WERI-Rb-1 (cell line): ENCODE data around the gene ANKRD13C.

Source experiments
- DNase-seq: peaks from one replicate; pipeline ENCODE4 v3.0.0-alpha.2; 2020
- H3K27ac ChIP-seq: fragments of 250-450 bp; sonication (Bioruptor Pico); 2 replicates; pipeline ENCODE4 v1.5.1; 2020; ENCODE audit warnings: mild to moderate bottlenecking, moderate library complexity
- H3K27me3 ChIP-seq: fragments of 250-450 bp; sonication (Bioruptor Pico); 2 replicates; pipeline ENCODE4 v1.5.1; 2021; ENCODE audit warnings: mild to moderate bottlenecking, low read depth, moderate library complexity; ENCODE audit not compliant: insufficient read depth, severe bottlenecking
- H3K36me3 ChIP-seq: fragments of 250-450 bp; sonication (Bioruptor Pico); 2 replicates; pipeline ENCODE4 v1.5.1; 2020; ENCODE audit warnings: mild to moderate bottlenecking, moderate library complexity
- H3K4me3 ChIP-seq: 2 replicates; pipeline ENCODE4 v1.5.1; 2011; ENCODE audit warnings: low read depth, mild to moderate bottlenecking, control low read depth, low read length
- H3K9me3 ChIP-seq: fragments of 250-450 bp; sonication (Bioruptor Pico); 2 replicates; pipeline ENCODE4 v1.5.1; 2021; ENCODE audit warnings: mild to moderate bottlenecking, moderate library complexity; ENCODE audit not compliant: severe bottlenecking
- TF ChIP-seq, protein P1 (sequence below): IDR thresholded peaks from 2 replicates; pipeline ENCODE4 v1.5.1; 2011; ENCODE audit warnings: low read depth, mild to moderate bottlenecking, control low read depth, inconsistent platforms, low read length

The ANKRD13C gene

DNA sequence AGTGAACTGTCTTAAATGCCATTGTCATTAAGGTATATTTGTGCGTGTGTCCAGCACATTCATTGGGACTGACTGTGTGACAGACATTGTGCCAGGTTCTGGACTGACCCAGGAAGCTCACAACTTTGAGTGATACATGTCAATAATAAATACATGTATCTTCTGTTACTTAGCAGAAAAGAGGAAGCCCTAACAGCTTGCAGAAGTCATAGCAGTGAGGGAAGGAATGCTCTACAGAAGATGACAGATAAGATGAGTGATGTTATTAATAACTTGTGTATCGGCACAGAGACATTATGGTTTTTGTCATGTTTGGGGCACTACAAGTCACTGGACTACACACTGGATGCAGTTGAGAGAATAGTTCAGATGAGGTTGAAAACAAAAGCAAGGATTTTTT is 134.5 kb downstream of the ANKRD13C start:
- no peak overlapping the region for H3K4me3 ChIP-seq
- no peak for DNase-seq
- H3K9me3 ChIP-seq: no peaks in the 10 kb centered on the region
- TF ChIP-seq, protein P1, sequence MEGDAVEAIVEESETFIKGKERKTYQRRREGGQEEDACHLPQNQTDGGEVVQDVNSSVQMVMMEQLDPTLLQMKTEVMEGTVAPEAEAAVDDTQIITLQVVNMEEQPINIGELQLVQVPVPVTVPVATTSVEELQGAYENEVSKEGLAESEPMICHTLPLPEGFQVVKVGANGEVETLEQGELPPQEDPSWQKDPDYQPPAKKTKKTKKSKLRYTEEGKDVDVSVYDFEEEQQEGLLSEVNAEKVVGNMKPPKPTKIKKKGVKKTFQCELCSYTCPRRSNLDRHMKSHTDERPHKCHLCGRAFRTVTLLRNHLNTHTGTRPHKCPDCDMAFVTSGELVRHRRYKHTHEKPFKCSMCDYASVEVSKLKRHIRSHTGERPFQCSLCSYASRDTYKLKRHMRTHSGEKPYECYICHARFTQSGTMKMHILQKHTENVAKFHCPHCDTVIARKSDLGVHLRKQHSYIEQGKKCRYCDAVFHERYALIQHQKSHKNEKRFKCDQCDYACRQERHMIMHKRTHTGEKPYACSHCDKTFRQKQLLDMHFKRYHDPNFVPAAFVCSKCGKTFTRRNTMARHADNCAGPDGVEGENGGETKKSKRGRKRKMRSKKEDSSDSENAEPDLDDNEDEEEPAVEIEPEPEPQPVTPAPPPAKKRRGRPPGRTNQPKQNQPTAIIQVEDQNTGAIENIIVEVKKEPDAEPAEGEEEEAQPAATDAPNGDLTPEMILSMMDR: no peak
- H3K27ac ChIP-seq: no peak overlapping the region
- H3K27me3 ChIP-seq: no peaks in the 10 kb centered on the region
- H3K36me3 ChIP-seq: peaks cover 41% of the 10 kb centered on the region

DNA sequence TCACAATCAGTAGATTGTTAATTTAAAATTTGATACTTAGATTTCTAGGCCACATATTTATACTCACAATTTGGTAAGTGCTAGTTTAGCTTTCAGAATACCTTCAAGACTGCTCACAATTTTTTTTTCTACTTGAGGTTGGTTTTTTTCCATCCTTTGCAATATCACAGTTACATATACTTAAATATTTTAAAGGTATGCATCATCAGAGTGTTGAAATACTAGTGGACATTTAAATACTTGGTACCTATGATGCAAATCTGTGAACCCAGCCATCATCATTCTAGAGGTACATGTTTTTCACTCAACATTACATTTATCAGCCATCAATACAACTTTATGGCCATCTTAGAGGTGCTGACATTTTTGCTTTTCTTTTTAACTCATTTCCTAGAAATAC is 143.0 kb downstream of the ANKRD13C start:
- H3K27ac ChIP-seq: no peak overlapping the region
- no peak overlapping the region for H3K4me3 ChIP-seq
- H3K27me3 ChIP-seq: no peaks in the 10 kb centered on the region
- peaks cover 33% of the 10 kb centered on the region for H3K36me3 ChIP-seq
- no peak for DNase-seq
- TF ChIP-seq, protein P1: no peak
- H3K9me3 ChIP-seq: no peaks in the 10 kb centered on the region

GRCh38 chr1:70210820-70211219 is 143.7 kb downstream of the ANKRD13C start:
- Histone ChIP-seq H3K4me3 (no peak overlapping the region), H3K27ac (no peak overlapping the region), H3K36me3 (peaks cover 32% of the 10 kb centered on the region), H3K27me3 (no peaks in the 10 kb centered on the region), H3K9me3 (no peaks in the 10 kb centered on the region)
- TF ChIP-seq, protein P1: no peak
- DNase-seq: no peak
